ENCODE measurements around the gene BAIAP2.

The BAIAP2 gene

DNA sequence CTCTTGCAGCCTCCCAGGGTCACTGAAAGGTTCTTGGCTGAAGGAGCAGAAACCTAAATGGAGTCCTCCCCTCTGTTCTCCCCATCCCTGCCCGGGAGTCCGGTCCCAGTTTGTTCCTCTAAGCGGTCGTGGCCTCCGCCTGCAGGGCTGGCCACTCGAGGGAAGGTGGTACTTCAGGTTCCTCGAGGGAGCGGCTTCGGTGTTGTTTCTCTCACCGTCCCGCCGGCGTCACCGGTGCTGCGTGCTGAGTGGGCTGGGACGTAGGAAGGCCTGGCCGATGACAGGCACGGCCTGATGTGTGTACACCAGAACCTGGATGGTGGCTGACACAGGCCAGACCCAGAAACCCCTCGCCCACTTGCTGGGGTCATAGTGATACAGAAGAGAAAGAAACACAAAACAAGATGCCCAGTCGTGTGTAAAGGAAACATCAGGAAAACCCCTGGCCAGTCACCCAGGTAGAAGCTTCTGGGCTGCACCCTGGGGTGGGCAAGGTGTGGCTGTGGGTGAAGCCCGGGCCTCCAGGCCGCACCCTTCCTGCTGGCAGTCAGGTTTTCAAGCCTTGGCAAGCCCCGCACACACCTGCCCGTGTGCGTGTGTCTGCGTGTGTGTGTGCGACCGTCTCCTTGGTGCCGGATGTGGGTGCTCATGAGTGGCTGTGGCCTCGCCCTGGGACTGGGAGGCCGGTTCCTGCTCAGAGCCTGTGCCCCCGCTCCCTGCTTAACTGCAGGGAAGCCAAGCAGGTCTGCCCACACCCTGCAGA, 52.0 kb downstream of the BAIAP2 start:
- no peak for DNase-seq (ENCODE audit: extremely low read depth, low read depth)
- H3K4me3 ChIP-seq (replicated peaks; ENCODE audit: low read depth, low read length): no peak overlapping the region
- TF ChIP-seq, protein P1, sequence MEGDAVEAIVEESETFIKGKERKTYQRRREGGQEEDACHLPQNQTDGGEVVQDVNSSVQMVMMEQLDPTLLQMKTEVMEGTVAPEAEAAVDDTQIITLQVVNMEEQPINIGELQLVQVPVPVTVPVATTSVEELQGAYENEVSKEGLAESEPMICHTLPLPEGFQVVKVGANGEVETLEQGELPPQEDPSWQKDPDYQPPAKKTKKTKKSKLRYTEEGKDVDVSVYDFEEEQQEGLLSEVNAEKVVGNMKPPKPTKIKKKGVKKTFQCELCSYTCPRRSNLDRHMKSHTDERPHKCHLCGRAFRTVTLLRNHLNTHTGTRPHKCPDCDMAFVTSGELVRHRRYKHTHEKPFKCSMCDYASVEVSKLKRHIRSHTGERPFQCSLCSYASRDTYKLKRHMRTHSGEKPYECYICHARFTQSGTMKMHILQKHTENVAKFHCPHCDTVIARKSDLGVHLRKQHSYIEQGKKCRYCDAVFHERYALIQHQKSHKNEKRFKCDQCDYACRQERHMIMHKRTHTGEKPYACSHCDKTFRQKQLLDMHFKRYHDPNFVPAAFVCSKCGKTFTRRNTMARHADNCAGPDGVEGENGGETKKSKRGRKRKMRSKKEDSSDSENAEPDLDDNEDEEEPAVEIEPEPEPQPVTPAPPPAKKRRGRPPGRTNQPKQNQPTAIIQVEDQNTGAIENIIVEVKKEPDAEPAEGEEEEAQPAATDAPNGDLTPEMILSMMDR (IDR thresholded peaks at IDR 0.05; ENCODE audit: low read depth, low read length, missing control alignments): no peak

DNA sequence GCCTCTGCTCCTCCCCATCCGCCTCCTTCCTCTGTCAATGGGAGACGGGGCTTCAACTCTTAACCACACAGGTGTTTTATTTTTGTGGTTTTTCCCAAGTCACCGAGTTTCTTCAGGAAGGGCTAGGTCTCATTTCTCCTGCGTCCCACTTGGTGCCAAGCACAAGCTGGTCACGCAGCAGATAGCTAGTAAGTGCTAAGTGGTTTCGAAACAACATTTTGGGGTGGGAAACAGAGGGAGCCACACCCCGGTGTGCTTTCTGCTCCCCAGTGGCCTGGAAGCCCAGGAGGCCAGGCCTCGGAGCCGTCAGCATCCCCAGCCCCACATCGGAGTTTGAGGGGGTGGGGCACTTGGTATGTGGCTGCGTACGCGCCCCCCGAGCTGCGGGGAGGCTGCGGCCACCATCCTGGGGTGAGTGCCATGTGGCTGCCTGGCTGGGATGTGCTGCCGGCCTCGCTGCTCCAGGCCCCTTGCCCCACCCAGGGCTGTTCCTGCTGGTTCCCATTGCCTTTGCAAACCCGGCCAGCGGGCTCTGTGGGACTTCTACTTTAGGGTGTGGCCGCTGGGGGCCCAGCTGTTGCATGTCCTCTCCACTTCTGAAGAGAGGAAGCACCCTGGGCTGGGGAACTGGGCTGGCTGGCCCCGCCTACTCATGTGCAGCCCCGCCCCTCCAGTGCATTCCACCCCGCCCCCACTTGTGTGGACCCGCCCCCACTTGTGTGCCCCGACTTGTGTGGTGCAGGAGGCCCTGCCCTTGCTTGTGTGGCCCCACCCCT, 55.6 kb downstream of the BAIAP2 start:
- H3K4me3 ChIP-seq (replicated peaks; ENCODE audit: low read depth, low read length): no peak overlapping the region
- DNase-seq (ENCODE audit: extremely low read depth, low read depth): no peak
- TF ChIP-seq, protein P1 (IDR thresholded peaks at IDR 0.05; ENCODE audit: low read depth, low read length, missing control alignments): no peak

DNA sequence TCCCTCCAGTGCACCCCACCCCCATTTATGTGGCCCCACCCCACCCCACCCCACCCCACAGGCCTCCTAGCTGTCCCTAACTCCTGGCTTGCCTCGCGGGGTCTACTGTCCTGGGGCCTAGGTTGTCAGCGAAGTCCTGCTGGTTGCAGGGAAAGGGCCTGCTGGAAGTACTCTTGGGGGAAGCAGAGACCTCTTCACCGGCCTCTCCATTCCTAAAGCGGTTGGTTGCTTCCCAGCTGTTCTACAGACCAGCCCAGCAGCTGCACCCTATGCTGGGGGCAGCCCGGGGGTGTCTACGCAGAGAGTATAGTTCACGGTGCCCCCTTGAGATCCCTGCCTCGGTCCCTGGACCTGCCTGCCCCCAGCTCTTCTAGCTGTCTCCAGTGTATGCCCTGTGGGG, 56.2 kb downstream of the BAIAP2 start:
- no peak for DNase-seq (ENCODE audit: extremely low read depth, low read depth)
- H3K4me3 ChIP-seq (replicated peaks; ENCODE audit: low read depth, low read length): no peak overlapping the region
- TF ChIP-seq, protein P1 (IDR thresholded peaks at IDR 0.05; ENCODE audit: low read depth, low read length, missing control alignments): no peak

DNA sequence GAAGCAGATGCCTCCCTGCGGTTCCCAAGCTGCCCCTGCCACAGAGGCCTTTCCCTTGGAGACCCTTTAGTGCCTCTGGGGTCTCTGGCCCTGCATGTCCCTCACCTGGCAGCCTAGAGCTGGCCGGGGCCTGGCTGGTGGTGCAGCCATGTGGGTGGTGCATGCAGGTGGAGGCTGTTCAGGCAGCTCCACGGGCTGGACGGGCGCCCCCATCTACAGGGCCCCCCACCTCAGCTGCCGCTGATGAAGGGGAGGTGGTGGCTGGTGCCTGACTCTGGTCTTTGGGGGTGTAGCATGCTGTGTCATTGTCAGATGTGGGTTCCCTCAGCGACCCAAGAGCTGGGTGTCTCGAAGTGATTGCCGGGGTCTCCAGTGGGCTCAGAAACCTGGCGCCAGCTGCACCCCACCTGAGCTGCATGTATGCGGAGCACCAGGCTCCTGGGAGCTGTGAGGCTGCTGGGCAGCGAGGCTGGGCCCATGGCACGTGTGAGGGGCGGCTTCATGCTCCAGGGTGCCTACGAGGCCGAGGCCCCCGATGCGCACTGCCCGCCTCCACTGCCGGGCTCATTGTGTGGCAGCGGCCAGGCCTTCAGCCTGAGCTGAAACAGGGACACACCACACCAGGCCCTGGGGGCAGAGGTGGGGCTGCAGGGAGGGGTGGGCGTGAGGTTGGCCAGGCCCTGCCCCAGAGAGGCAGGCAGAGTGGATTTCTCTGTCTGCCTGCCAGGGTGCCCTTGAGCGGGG, 57.0 kb downstream of the BAIAP2 start:
- TF ChIP-seq, protein P1 (IDR thresholded peaks at IDR 0.05; ENCODE audit: low read depth, low read length, missing control alignments): no peak
- H3K4me3 ChIP-seq (replicated peaks; ENCODE audit: low read depth, low read length): no peak overlapping the region
- DNase-seq (ENCODE audit: extremely low read depth, low read depth): no peak

GRCh38 chr17:81092518-81093095, 57.7 kb downstream of the BAIAP2 start:
- no peak overlapping the region for H3K4me3 ChIP-seq (replicated peaks; ENCODE audit: low read depth, low read length)
- TF ChIP-seq, protein P1 (IDR thresholded peaks at IDR 0.05; ENCODE audit: low read depth, low read length, missing control alignments): no peak
- DNase-seq (ENCODE audit: extremely low read depth, low read depth): no peak
